Measurements from ENCODE around the gene UGGT1.

DNA sequence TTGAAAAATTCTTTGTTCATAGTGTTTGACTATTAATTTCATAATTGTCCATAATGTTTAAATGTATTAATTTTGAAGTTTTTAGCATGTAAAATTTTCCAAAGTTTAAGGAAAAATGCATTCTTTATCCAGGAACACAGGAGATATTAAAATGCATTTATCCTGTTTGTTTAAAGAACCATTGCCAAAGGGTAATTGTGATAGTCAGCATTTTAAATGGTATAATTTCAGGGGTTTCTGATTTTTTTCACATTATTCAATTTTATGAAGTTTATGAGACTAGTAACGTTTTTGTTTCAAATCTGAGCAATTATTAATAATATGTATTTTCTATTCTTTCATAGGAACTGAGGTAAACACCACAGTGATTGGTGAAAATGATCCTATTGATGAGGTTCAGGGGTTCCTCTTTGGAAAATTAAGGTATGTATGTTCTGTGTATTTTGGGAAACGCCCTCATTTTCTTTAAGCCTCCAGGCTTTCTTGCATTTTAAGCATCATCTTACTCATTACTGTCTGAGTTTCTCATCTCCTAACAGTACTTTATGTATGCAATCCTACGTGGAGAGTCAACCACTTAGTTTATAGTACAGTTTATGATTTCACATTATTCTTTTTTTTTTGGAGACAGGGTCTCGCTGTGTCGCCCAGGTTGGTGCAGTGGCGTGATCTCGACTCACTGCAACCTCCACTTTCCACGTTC lies 25.1 kb downstream of the UGGT1 start:
- TF ChIP-seq POLR2AphosphoS5 (IDR thresholded peaks at IDR 0.05): no peak
- TF ChIP-seq, protein P1, sequence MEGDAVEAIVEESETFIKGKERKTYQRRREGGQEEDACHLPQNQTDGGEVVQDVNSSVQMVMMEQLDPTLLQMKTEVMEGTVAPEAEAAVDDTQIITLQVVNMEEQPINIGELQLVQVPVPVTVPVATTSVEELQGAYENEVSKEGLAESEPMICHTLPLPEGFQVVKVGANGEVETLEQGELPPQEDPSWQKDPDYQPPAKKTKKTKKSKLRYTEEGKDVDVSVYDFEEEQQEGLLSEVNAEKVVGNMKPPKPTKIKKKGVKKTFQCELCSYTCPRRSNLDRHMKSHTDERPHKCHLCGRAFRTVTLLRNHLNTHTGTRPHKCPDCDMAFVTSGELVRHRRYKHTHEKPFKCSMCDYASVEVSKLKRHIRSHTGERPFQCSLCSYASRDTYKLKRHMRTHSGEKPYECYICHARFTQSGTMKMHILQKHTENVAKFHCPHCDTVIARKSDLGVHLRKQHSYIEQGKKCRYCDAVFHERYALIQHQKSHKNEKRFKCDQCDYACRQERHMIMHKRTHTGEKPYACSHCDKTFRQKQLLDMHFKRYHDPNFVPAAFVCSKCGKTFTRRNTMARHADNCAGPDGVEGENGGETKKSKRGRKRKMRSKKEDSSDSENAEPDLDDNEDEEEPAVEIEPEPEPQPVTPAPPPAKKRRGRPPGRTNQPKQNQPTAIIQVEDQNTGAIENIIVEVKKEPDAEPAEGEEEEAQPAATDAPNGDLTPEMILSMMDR (IDR thresholded peaks at IDR 0.05): no peak
